AML-193 (cell line): Measurements from ENCODE around the gene ATP2B2.

ENCODE experiments used
- DNase-seq, 2 experiments: peaks; one replicate each; lab custom pipeline; 2025; lab: John Stamatoyannopoulos, UW

The ATP2B2 gene

GRCh38 chr3:10278501-10278900 is 226.9 kb downstream of the ATP2B2 start:
- DNase-seq, result no peak

GRCh38 chr3:10277115-10277625 is 228.2 kb downstream of the ATP2B2 start:
- DNase-seq, result no peak

- no peak for DNase-seq
Observed at GRCh38 chr3:10274601-10275000, 230.8 kb downstream of the ATP2B2 start.
